ENCODE data around the gene RBM6. TPM values are rescaled to one million over a fixed set of nuclear protein-coding genes. Genes with fewer than 3 reads are reported as not detected.

The RBM6 gene
- total and polyA plus RNA-seq, 2 experiments from 2014 or later, result 66.6 to 97.6 TPM

DNA sequence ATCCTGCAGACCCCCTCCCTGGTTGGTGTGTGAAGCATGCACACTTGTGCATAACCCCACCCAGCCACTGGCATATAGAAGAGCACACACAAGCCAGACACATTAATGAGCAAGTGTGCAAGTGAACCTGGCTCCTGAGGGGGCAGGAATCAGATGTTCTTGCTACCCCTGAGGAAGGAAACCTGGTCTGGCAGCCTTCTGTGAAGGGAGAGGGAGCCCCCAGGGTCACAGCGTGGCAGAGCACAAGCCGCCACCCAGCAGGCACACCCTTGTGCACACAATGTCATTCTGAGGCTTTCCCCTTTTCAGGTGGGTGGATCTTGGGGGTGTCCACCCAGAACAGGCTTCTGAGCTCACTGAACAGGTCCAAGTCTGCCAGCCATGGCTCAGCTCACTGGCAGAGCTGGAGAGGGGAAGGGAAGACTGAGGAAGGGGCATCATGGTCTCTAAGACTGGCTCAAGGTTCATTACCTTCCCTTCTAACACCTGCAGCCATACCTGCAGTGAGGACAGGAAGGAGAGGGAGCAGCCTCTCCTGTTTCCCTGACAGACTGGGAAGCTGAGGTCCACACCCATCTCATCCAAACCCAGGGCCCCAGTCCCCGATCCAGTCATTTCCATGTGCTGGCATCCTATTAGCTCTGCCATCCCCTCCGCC is 183.6 kb downstream of the RBM6 start:
- Histone ChIP-seq H3K27ac (ENCODE audit: low read depth) (no peak overlapping the region), H3K4me1 (ENCODE audit: insufficient read depth) (peaks cover 22% of the 10 kb centered on the region), H4K20me1 (replicated peaks; ENCODE audit: insufficient read depth) (peaks cover 6% of the 10 kb centered on the region; the same call in 1 of the 2 replicates), H3K36me3 (ENCODE audit: insufficient read depth) (peaks cover 4% of the 10 kb centered on the region), H3K9me2 (ENCODE audit: insufficient read depth) (no peaks in the 10 kb centered on the region; the same call in 1 of the 2 replicates), H3K4me3 (no peak overlapping the region), H2AFZ (no peak overlapping the region), H3K4me2 (no peak overlapping the region), H3F3A (replicated peaks; ENCODE audit: low read depth) (0 out of 2 replicates have a peak, but pooled peaks cover 7% of the 10 kb centered on the region), H3K79me2 (replicated peaks; ENCODE audit: insufficient read depth) (no peaks in the 10 kb centered on the region), H3K27me3 (ENCODE audit: insufficient read depth) (no peaks in the 10 kb centered on the region)
- no peak overlapping the region for H3K4me3 Mint-ChIP-seq
- TF ChIP-seq POLR2AphosphoS5 (IDR thresholded peaks at IDR 0.05; ENCODE audit: low read depth) (no peak), CREB1 (CRISPR knock-in tag; IDR thresholded peaks at IDR 0.05; ENCODE audit: low read depth) (no peak), ZNF114 (CRISPR knock-in tag; IDR thresholded peaks at IDR 0.05) (no peak), JUNB (IDR thresholded peaks at IDR 0.05; ENCODE audit: unreplicated experiment) (no peak), ZNF462 (CRISPR knock-in tag; IDR thresholded peaks at IDR 0.05) (no peak), NANOG (IDR thresholded peaks at IDR 0.05; ENCODE audit: borderline replicate concordance) (no peak), ZNF331 (CRISPR knock-in tag; IDR thresholded peaks at IDR 0.05; ENCODE audit: low read depth) (no peak), EZH2 (IDR thresholded peaks at IDR 0.05; ENCODE audit: low read depth, unreplicated experiment) (no peak), EZH2phosphoT487 (IDR thresholded peaks at IDR 0.05; ENCODE audit: unreplicated experiment) (no peak), STAT1 (IDR thresholded peaks at IDR 0.05; ENCODE audit: unreplicated experiment) (no peak), ETS1 (IDR thresholded peaks at IDR 0.05) (no peak)
- TF ChIP-seq, protein P1, sequence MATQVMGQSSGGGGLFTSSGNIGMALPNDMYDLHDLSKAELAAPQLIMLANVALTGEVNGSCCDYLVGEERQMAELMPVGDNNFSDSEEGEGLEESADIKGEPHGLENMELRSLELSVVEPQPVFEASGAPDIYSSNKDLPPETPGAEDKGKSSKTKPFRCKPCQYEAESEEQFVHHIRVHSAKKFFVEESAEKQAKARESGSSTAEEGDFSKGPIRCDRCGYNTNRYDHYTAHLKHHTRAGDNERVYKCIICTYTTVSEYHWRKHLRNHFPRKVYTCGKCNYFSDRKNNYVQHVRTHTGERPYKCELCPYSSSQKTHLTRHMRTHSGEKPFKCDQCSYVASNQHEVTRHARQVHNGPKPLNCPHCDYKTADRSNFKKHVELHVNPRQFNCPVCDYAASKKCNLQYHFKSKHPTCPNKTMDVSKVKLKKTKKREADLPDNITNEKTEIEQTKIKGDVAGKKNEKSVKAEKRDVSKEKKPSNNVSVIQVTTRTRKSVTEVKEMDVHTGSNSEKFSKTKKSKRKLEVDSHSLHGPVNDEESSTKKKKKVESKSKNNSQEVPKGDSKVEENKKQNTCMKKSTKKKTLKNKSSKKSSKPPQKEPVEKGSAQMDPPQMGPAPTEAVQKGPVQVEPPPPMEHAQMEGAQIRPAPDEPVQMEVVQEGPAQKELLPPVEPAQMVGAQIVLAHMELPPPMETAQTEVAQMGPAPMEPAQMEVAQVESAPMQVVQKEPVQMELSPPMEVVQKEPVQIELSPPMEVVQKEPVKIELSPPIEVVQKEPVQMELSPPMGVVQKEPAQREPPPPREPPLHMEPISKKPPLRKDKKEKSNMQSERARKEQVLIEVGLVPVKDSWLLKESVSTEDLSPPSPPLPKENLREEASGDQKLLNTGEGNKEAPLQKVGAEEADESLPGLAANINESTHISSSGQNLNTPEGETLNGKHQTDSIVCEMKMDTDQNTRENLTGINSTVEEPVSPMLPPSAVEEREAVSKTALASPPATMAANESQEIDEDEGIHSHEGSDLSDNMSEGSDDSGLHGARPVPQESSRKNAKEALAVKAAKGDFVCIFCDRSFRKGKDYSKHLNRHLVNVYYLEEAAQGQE (IDR thresholded peaks at IDR 0.05; ENCODE audit: unreplicated experiment), result no peak
- TF ChIP-seq, protein P2, sequence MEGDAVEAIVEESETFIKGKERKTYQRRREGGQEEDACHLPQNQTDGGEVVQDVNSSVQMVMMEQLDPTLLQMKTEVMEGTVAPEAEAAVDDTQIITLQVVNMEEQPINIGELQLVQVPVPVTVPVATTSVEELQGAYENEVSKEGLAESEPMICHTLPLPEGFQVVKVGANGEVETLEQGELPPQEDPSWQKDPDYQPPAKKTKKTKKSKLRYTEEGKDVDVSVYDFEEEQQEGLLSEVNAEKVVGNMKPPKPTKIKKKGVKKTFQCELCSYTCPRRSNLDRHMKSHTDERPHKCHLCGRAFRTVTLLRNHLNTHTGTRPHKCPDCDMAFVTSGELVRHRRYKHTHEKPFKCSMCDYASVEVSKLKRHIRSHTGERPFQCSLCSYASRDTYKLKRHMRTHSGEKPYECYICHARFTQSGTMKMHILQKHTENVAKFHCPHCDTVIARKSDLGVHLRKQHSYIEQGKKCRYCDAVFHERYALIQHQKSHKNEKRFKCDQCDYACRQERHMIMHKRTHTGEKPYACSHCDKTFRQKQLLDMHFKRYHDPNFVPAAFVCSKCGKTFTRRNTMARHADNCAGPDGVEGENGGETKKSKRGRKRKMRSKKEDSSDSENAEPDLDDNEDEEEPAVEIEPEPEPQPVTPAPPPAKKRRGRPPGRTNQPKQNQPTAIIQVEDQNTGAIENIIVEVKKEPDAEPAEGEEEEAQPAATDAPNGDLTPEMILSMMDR (conservative IDR thresholded peaks at IDR 0.05; ENCODE audit: low read depth in 2 of 2), result no peak
- no peak for ATAC-seq
- peaks cover 16% of the 10 kb centered on the region for H3K27me3 Mint-ChIP-seq (ENCODE audit: insufficient read depth, low read depth, poor library complexity)
- peaks cover 14% of the 10 kb centered on the region for H3K36me3 Mint-ChIP-seq (ENCODE audit: low read depth)
- H3K9me3 Mint-ChIP-seq, result no peaks in the 10 kb centered on the region
- peak overlapping the region; percentile 68 for H3K27ac Mint-ChIP-seq
- no peak for DNase-seq (ENCODE audit: low spot score)
- H3K4me1 Mint-ChIP-seq, result peaks cover 36% of the 10 kb centered on the region

Data from GM23338 (cell line).